Cortex of kidney (tissue), 1 donor: ENCODE data around the gene MTMR6.

Source experiments
- DNase-seq: peaks from one replicate; lab custom pipeline; 2025; lab: John Stamatoyannopoulos, UW

Gene MTMR6

DNA sequence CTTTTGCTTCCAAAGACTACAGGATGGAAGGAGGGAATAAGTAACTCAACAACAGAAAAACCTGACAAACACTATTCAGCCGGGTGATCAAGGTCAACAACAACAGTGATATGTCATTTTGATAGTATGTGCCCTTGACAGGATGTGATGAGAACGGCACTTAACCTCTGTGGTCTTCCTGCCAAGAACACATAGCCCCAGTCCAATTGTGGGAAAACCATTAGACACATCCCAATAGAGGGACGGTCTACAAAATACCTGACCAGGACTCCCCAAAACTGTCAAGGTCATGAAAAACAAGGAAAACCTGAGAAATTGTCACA lies 72.1 kb downstream of the MTMR6 start:
- DNase-seq, result no peak

DNA sequence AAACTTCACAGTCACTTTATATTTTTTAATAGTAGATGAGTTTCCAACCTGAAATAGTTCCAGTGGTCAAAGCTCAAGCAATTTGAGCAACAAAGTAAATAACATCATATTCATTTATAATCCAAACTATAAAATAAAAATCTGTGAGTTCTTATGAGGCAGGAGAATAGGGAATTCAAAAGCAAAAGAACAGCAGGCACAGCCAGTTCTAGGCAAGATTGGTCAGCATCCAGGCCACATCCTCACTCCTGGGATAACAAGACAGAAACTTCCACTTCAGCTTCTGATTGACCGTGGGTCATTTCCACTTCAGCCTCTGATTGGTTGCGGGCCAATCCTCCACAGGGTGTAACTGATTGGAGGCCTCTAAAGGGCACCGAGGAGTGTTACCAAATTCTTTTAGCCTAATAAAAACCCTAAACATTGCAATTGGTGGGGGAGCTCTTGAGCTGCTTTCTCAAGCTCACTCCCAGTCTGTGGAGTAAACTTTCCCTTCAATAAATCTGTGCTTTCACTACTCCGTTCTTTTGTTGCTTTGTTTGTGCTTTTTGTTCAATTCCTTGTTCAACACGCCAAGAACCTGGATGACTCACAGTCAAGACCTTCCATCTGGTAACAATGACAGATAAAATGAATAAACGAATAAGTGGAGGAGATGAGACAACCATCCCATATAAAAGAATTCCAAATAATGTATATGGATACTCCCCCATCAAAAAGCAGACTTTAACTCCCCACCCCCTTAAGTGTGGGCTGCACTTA lies 72.6 kb downstream of the MTMR6 start:
- no peak for DNase-seq

DNA sequence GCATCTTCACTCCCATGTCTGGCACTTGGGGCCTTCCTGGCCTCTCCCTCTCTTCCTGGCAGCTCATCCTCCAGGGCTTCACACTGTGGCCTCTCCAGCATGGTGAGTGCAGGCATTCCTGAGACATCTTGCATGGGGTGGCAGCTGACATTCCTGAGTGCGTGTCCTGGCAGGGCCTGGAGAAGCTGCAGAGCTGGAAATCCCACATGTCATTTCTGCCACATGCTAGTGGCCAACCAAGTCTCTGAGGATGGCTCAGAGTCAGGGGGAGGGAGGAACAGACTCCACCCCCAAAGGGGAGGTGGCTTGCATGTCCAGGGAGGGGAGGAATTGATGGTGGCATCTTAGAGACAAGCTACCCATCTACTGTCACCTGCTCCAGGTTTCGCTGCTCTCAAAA lies 73.6 kb downstream of the MTMR6 start:
- no peak for DNase-seq

DNA sequence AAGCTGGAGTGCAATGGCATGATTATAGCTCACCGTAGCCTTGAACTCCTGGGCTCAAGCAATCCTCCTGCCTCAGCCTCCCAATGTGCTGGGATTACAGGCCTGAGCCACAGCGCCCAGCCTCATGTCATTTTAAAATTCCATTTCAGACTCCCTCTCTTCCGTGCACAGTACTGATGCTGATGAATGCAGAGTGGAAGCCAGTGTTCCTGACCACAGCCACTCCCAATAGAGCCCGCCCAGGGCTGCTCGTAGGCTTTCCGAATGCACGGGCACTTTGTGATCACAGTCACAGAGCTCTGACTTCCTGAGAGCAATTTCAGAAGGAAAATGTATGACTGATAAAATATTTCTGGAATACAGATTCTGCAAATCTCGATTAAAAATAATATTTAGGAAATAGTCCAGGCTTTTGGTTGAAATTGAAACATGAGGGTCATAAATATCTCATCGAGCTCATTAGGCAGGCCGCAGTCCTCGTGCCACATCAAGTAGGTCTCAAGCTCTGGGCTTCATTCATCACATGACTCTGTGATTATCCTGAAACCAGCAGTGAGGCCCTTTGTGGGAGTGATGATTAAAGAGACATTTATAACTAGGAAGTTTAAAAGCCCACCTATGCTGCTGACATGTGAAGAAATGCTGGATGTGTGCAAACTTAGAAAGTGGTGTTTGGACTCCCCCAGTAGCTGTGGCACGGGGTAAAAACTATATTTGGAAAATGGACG lies 76.3 kb downstream of the MTMR6 start:
- no peak for DNase-seq

DNA sequence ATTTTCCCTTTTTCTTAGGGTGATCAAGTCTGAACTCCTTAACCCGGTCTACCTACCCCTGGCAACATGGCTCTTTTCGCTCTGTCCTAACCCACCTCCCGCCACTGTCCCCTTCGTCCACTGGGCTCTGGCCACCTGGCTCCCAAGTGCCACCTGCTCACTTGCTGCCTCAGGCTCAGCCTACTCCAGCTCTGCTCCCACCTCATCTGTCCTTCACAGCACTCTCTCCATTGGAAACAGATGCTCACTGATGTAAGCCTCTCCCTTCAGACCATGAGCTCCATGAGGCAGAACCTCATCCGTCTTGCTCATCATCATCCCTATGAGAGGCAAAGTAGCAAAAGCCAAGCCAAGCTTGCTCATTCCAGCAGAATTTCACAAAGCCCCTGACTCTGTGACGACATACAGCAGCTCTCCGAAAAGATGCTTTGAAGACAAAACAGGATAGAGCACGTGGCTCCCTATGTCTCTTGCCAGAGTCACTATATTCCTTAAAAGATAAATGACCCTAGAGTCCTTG lies 79.9 kb downstream of the MTMR6 start:
- no peak for DNase-seq

DNA sequence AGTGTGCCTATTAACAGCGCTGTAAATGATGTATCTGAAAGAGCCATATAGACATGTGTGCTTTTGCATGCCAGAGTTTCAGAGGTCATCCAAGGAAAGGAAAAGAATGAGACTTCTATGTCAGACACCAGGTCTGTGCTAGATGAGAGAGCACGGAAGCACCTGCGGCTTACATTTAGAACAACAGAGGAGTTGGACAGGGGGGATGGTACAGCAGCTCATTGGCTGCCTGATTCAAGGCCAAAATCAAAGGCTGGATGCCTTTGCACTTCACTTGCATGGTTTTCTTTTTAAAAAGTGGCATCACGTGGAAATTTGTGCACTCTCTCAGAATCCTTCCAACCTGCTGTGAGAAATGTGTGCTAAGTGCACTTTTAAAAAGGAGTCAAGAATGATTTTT lies 82.4 kb downstream of the MTMR6 start:
- no peak for DNase-seq

DNA sequence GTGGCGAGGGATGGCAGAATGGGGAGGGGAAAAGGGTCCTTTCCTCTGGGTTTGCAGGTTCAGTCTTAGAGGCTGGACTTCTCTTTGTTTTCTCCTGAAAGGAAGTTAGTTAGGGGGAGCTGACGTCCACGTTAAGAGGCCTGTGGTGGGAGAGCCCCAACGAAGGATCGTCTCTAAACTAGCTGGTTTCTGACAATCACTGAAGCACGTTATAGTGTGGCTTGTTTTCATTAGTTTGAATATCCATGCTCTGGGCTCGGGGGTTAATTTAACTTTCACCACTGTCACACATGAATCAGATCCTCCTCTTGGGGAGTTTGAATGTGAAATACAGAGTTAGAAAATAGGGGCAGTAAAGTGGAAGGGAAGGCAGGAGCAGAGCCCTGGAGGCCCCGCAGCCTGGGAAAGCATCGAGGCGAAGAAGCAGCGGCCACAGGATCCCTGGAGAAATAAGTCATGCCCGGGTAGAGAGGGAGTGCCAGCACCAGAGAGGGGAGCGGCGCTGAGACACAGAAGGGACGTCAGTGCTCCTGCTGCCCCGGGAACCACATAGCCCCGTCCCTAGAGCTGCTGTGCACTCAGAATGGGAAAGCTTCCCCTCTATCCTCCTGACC lies 84.1 kb downstream of the MTMR6 start:
- DNase-seq, result no peak

DNA sequence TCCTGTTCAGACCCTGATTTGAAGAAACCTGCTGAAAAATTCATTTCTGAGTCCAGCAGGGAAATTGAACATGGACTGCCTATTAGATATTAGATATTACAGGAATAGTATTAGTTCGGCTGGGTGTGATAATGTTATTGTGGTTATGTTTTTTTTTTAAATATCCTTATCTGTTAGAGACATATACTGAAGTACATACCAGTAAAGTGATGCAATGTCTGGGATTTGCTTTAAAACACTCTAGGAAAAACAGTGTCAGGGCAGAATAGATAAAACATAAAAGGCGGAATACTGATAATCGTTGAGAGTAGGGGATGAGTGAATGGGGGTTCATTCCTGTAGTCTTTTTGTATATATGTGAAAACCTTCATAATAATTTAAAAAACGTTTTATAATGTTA lies 86.5 kb downstream of the MTMR6 start:
- DNase-seq, result no peak

DNA sequence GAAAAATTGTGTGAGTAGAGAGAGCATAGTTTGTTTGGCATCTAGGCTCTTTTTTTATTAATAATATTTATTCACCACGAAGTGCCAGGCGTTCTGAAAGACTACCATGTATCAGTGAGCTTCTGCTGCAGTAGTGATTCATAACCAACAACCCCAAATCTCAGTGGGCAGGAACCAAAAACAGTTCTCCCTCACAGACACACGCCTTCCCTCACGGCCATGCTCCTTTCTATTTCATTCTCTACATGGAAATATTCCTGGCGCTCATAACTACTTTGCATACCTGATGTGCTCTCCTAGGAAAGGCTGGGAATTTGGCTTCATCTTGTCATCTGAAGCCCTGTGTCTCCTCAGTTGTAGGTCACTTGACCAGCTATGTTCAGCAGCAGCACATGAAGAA lies 88.6 kb downstream of the MTMR6 start:
- DNase-seq, result no peak

DNA sequence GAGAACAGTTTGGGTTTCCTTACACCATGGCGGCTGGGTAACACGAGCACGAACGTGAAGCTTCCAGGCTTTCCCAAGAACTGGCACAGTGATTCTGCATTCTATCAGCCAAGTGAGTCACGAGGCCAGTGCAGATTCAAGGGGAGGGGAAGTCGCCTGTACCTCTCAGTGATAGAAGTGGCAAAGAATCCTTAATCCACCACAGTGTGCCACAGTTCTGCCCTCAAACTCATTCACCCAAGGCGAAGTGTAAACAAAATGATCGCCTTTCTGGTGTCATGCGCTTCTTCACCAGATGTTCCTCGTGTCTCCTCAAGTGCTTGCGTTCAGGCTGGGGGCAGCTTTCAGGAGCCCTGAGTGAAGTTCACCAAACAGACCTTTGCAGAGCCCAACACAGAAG lies 90.3 kb downstream of the MTMR6 start:
- no peak for DNase-seq
